Right lobe of liver (tissue), 6 donors: Measurements from ENCODE around the gene ANO4. TPM values are rescaled to one million over a fixed set of nuclear protein-coding genes. Genes with fewer than 3 reads are reported as not detected.

ENCODE experiments used
- ATAC-seq, 4 donors: fragments of 200-7000 bp; cut with Tn5 transposase; one replicate each; pipeline ENCODE4 v1.9.1; 2020; ENCODE audit warnings: mild to moderate bottlenecking in 4 of 4, moderate library complexity in 4 of 4
- DNase-seq, 3 donors: peaks; one replicate each; pipeline ENCODE4 v3.0.0-alpha.2; 2020
- H3K27ac ChIP-seq, 3 donors: fragments of 200-600 bp; one replicate each; pipeline ENCODE4 v1.8.0; 2022
- H3K27me3 ChIP-seq, 2 donors: fragments of 200-600 bp; one replicate each; pipeline ENCODE4 v1.8.0; 2022
- H3K36me3 ChIP-seq, 4 donors: fragments of 200-600 bp; sonication (generic) in 1 of 4; one replicate each; pipeline versions ENCODE4 v1.5.1 to v1.8.0; 2017 to 2022; ENCODE audit warnings: control low read depth in 1 of 4
- H3K4me1 ChIP-seq, 4 donors: fragments of 200-600 bp; sonication (generic) in 1 of 4; one replicate each; pipeline versions ENCODE4 v1.5.1 to v1.8.0; 2017 to 2022; ENCODE audit warnings: control low read depth in 1 of 4
- H3K4me3 ChIP-seq, 3 donors: fragments of 200-600 bp; one replicate each; pipeline ENCODE4 v1.8.0; 2022
- H3K9me3 ChIP-seq, 4 donors: fragments of 200-600 bp; sonication (generic) in 1 of 4; one replicate each; pipeline versions ENCODE4 v1.5.1 to v1.8.0; 2017 to 2022; ENCODE audit warnings: control low read depth in 1 of 4
- CTCF ChIP-seq, 4 donors: fragments of 200-600 bp in 3 of 4; fragments of 450-650 bp in 1 of 4; IDR thresholded peaks; one replicate each; pipeline versions ENCODE4 v1.5.1 to v1.8.0; 2016 to 2022; ENCODE audit warnings: antibody characterized with exemption in 4 of 4, mild to moderate bottlenecking in 2 of 4
- POLR2A ChIP-seq: fragments of 450-650 bp; IDR thresholded peaks from one replicate; pipeline ENCODE4 v1.6.1; 2017; ENCODE audit warnings: antibody characterized with exemption, mild to moderate bottlenecking
- WGBS: methylation state at CpG from one replicate; pipeline ENCODE4 v1.1.6; 2018; ENCODE audit warnings: low coverage, low lambda C conversion rate; ENCODE audit not compliant: insufficient coverage; ENCODE audit errors: missing lambda C conversion rate; 5-methylcytosine and 5-hydroxymethylcytosine counted together
- intact Hi-C, 2 donors: fragments of 100-400 bp; cut with DNase I; formaldehyde crosslinking; loops; one replicate each; pipeline versions ENCODE4 v1.11.2 to v1.14.1; 2022
- total RNA-seq, 6 experiments: library from RNA; depleted of rRNA in 2 of 6; stranded (reverse); fragments of >200 nt in 2 of 6; fragmentation: NEBNext Ultra II Directional in 3 of 6; extraction: Animal tissue kit (Norgen Biotek cat#: 25700) in 3 of 6; gene quantifications; one replicate each; pipeline versions ENCODE4 v1.1.0 to v1.2.4, GENCODE V29; 2016 to 2023
- donor health status: DM: no; HTN: yes; CAD: no.
- donor health status: DM: no; HTN: no; CAD: no.
- donor health status: DM: no; HTN: no; CAD: no.
- donor health status: DM: no; HTN: yes; CAD: no.
- donor health status: DM: no; HTN: yes; CAD: no.

Gene ANO4
- total RNA-seq, 6 experiments from 2014 or later, result 0.13 TPM; not detected in 5

- WGBS, result 72% methylated on average over 5 of the region's 5 CpGs
- intact Hi-C loops, result no loop called here
- Histone ChIP-seq H3K4me1 (no peaks in the 10 kb centered on the region), H3K9me3 (no peaks in the 10 kb centered on the region), H3K36me3 (no peaks in the 10 kb centered on the region), H3K4me3 (no peak overlapping the region), H3K27ac (no peak overlapping the region), H3K27me3 (no peaks in the 10 kb centered on the region)
- DNase-seq (no peak), ATAC-seq (no peak)
- TF ChIP-seq POLR2A (no peak), CTCF (IDR thresholded peaks at IDR 0.05) (no peak)
These were observed 161.8 kb downstream of the ANO4 start for GRCh38 chr12:100956311-100956852.

- Histone ChIP-seq H3K4me3 (no peak overlapping the region), H3K4me1 (no peaks in the 10 kb centered on the region), H3K36me3 (no peaks in the 10 kb centered on the region), H3K27me3 (no peaks in the 10 kb centered on the region), H3K27ac (no peak overlapping the region), H3K9me3 (no peaks in the 10 kb centered on the region)
- ATAC-seq (no peak), DNase-seq (no peak)
- intact Hi-C loops, result no loop called here
- WGBS, result 39% methylated on average over 1 of the region's 1 CpG
- no peak for TF ChIP-seq CTCF (IDR thresholded peaks at IDR 0.05)
- TF ChIP-seq POLR2A, result no peak
These were observed 164.9 kb downstream of the ANO4 start for GRCh38 chr12:100959481-100959880.

- DNase-seq, result no peak
- 85% methylated on average over 5 of the region's 5 CpGs for WGBS
- Histone ChIP-seq H3K27ac (no peak overlapping the region), H3K36me3 (no peaks in the 10 kb centered on the region), H3K4me3 (no peak overlapping the region), H3K4me1 (no peaks in the 10 kb centered on the region), H3K27me3 (no peaks in the 10 kb centered on the region), H3K9me3 (no peaks in the 10 kb centered on the region)
- TF ChIP-seq POLR2A, result no peak
- TF ChIP-seq CTCF (IDR thresholded peaks at IDR 0.05), result no peak
- intact Hi-C loops, result no loop called here
- no peak for ATAC-seq
These were observed 167.6 kb downstream of the ANO4 start for GRCh38 chr12:100962086-100962712.

GRCh38 chr12:100963381-100963780 lies 168.8 kb downstream of the ANO4 start:
- intact Hi-C loops, result no loop called here
- no peak for TF ChIP-seq POLR2A
- no peak for TF ChIP-seq CTCF (IDR thresholded peaks at IDR 0.05)
- no peak overlapping the region for H3K27ac ChIP-seq
- H3K4me3 ChIP-seq, result no peak overlapping the region
- H3K9me3 ChIP-seq, result no peaks in the 10 kb centered on the region
- WGBS, result 43% methylated on average over 2 of the region's 3 CpGs
- H3K36me3 ChIP-seq, result no peaks in the 10 kb centered on the region
- no peaks in the 10 kb centered on the region for H3K27me3 ChIP-seq
- no peaks in the 10 kb centered on the region for H3K4me1 ChIP-seq
- no peak for ATAC-seq
- DNase-seq, result no peak
